ENCODE data around the gene WIPF2. TPM values are rescaled to one million over a fixed set of nuclear protein-coding genes. Genes with fewer than 3 reads are reported as not detected.

Gene WIPF2
- total and polyA plus RNA-seq, 2 of the 8 experiments (the other 6 are each of a cell fraction or from before 2014, with no cell fraction given) = 6.9 to 25.3 TPM

DNA sequence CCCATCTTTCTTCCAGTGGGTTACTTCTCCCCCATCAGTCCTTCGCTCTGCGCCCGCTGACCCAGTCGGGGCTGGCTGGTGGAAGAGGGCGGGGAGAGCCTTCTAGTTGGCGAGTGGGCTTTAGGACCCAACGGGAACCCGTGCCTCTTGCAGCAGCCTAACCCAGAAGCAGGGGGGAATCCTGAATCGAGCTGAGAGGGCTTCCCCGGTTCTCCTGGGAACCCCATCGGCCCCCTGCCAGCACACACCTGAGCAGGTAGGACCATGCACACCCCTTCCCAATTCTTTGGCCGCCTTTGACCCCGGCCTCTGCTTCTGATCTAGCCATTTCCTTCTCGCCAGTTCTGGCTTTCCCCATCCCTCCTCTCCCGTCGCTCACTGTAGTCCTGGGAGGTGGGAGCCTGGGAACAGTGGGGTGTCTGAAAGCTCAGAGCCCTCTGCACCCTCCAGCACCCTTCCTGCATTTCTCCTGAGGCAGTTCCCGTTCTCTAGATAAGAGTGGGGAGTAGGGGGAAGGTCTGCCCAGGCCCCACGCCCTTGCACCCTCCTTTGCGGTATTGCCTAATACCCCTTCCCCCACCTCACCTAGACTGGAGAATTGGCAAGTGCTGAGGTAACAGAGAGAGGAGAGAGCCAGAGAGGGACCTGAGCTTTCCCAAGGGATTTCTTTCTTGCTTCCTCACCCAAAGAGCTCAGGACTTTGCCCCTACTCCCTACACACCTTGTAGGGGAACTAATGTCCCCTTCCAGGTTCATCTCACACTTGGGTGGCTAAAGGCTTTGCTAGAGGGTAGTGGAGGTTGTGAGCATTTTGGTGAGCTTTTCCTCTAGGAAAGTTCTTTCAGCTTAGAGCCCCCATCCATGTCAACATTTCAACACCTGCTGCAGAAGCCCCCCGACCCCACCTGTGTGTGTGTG is 90.2 kb downstream of the WIPF2 start, which contains the start of gene RARA (continued):
- peak; percentile 93 for TF ChIP-seq CEBPB (IDR thresholded peaks at IDR 0.05; ENCODE audit: low read depth, low read length)
- TF ChIP-seq CHD1 (IDR thresholded peaks at IDR 0.05; ENCODE audit: low read depth, low read length) = no peak
- no peak for TF ChIP-seq POU5F1 (IDR thresholded peaks at IDR 0.05; ENCODE audit: low read depth, low read length)
- TF ChIP-seq SP1 (IDR thresholded peaks at IDR 0.05; ENCODE audit: low read depth, low read length) = peak; percentile 71
- TF ChIP-seq RFX5 (IDR thresholded peaks at IDR 0.05; ENCODE audit: borderline replicate concordance, low read depth, low read length) = no peak
- TF ChIP-seq, protein P1, sequence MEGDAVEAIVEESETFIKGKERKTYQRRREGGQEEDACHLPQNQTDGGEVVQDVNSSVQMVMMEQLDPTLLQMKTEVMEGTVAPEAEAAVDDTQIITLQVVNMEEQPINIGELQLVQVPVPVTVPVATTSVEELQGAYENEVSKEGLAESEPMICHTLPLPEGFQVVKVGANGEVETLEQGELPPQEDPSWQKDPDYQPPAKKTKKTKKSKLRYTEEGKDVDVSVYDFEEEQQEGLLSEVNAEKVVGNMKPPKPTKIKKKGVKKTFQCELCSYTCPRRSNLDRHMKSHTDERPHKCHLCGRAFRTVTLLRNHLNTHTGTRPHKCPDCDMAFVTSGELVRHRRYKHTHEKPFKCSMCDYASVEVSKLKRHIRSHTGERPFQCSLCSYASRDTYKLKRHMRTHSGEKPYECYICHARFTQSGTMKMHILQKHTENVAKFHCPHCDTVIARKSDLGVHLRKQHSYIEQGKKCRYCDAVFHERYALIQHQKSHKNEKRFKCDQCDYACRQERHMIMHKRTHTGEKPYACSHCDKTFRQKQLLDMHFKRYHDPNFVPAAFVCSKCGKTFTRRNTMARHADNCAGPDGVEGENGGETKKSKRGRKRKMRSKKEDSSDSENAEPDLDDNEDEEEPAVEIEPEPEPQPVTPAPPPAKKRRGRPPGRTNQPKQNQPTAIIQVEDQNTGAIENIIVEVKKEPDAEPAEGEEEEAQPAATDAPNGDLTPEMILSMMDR (IDR thresholded peaks at IDR 0.05; ENCODE audit: control extremely low read depth in 1 of 3, insufficient read depth in 1 of 3, low read depth in 1 of 3, low read length in 3 of 3) = no peak; a peak in 1 of 4 replicates
- peak; percentile 41; the same call in 1 of the 2 replicates for TF ChIP-seq CHD2 (IDR thresholded peaks at IDR 0.05; ENCODE audit: low read length)
- TF ChIP-seq, protein P2, sequence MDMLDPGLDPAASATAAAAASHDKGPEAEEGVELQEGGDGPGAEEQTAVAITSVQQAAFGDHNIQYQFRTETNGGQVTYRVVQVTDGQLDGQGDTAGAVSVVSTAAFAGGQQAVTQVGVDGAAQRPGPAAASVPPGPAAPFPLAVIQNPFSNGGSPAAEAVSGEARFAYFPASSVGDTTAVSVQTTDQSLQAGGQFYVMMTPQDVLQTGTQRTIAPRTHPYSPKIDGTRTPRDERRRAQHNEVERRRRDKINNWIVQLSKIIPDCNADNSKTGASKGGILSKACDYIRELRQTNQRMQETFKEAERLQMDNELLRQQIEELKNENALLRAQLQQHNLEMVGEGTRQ (IDR thresholded peaks at IDR 0.05; ENCODE audit: low read length) = no peak
- TF ChIP-seq CBX8 (IDR thresholded peaks at IDR 0.05; ENCODE audit: borderline replicate concordance, low read depth, low read length) = no peak
